DMS114 treated with DMSO at 0.1 percent for 48 hours (cell line): ENCODE data around the gene BPIFB6.

ENCODE experiments used
- DNase-seq: peaks from one replicate; lab custom pipeline; 2025; ENCODE audit not compliant: unreplicated experiment; lab: John Stamatoyannopoulos, UW

Gene BPIFB6

GRCh38 chr20:33000802-33001466 is 30.5 kb upstream of the BPIFB6 start:
- DNase-seq, result no peak

- DNase-seq, result no peak
These were observed 29.2 kb upstream of the BPIFB6 start for GRCh38 chr20:33002087-33002808.

GRCh38 chr20:33004141-33004751 is 27.2 kb upstream of the BPIFB6 start, which contains the start of gene SUN5:
Gene SUN5, minus strand, starts transcription at chr20:33004433. Its CDS starts 93 bp downstream, at chr20:33004340.
- no peak for DNase-seq

- DNase-seq, result no peak
These were observed 26.3 kb upstream of the BPIFB6 start for GRCh38 chr20:33005132-33005566.

- no peak for DNase-seq
These were observed 25.3 kb upstream of the BPIFB6 start for GRCh38 chr20:33005908-33006775.

GRCh38 chr20:33006776-33007375 is 24.6 kb upstream of the BPIFB6 start:
- no peak for DNase-seq

- DNase-seq, result no peak
These were observed 23.8 kb upstream of the BPIFB6 start, which contains the start of gene BPIFB2 for GRCh38 chr20:33007376-33008335. Gene BPIFB2, plus strand, starts transcription at chr20:33007704. Its CDS starts 871 bp downstream, at chr20:33008575.

- no peak for DNase-seq
These were observed 22.9 kb upstream of the BPIFB6 start for GRCh38 chr20:33008336-33009213.

GRCh38 chr20:33009214-33010132 is 22.0 kb upstream of the BPIFB6 start:
- DNase-seq, result no peak

- DNase-seq, result no peak
These were observed 21.3 kb upstream of the BPIFB6 start for GRCh38 chr20:33010133-33010504.

- DNase-seq, result no peak
These were observed 20.6 kb upstream of the BPIFB6 start for GRCh38 chr20:33010674-33011449.

- DNase-seq, result no peak
These were observed 18.9 kb upstream of the BPIFB6 start for GRCh38 chr20:33012327-33013189.

- no peak for DNase-seq
These were observed 17.6 kb upstream of the BPIFB6 start for GRCh38 chr20:33013701-33014326.

- no peak for DNase-seq
These were observed 16.9 kb upstream of the BPIFB6 start for GRCh38 chr20:33014336-33015113.

GRCh38 chr20:33015114-33015484 is 16.3 kb upstream of the BPIFB6 start:
- no peak for DNase-seq
